ENCODE results near the gene ETS2.

- no peak for TF ChIP-seq POLR2AphosphoS5 (IDR thresholded peaks at IDR 0.05; ENCODE audit: low read depth, low read length)
- no peak for TF ChIP-seq ATF2 (IDR thresholded peaks at IDR 0.05; ENCODE audit: low read length)
- no peak for TF ChIP-seq POLR2A (IDR thresholded peaks at IDR 0.05; ENCODE audit: control extremely low read depth in 1 of 2, low read depth in 2 of 2, low read length in 2 of 2)
- no peak for TF ChIP-seq CTCF (IDR thresholded peaks at IDR 0.05; ENCODE audit: control extremely low read depth in 1 of 3, insufficient read depth in 1 of 3, low read depth in 1 of 3, low read length in 3 of 3)
- TF ChIP-seq EGR1 (IDR thresholded peaks at IDR 0.05; ENCODE audit: borderline replicate concordance, low read depth, low read length) = no peak
- no peak for TF ChIP-seq CHD2 (IDR thresholded peaks at IDR 0.05; ENCODE audit: low read length)
- TF ChIP-seq MAX (IDR thresholded peaks at IDR 0.05) = no peak
- no peak for TF ChIP-seq SIN3A (conservative IDR thresholded peaks at IDR 0.05 in 1 of 2, IDR thresholded peaks at IDR 0.05 in 1 of 2; ENCODE audit: low read depth in 1 of 2, low read length in 2 of 2)
- no peak for TF ChIP-seq RXRA (IDR thresholded peaks at IDR 0.05; ENCODE audit: insufficient read depth, low read depth, low read length)
- no peak for TF ChIP-seq PHF8 (conservative IDR thresholded peaks at IDR 0.05; ENCODE audit: low read depth, low read length)
- no peak for TF ChIP-seq YY1 (IDR thresholded peaks at IDR 0.05; ENCODE audit: low read depth, low read length)
Measured at GRCh38 chr21:38759413-38759812, 46.3 kb upstream of the ETS2 start.
